Activated CD8-positive, alpha-beta T cell treated with anti-CD3 and anti-CD28 coated beads, Interleukin-2, amount 10 ng/mL, durations not matched to agents 7 days and 5 days (primary cell): ENCODE data around the gene EXT2. TPM values are rescaled to one million over a fixed set of nuclear protein-coding genes. Genes with fewer than 3 reads are reported as not detected.

Experiments used
- ATAC-seq: fragments of 150-1000 bp; cut with Tn5 transposase; one replicate; pipeline ENCODE4 v1.10.0; 2021; ENCODE audit warnings: moderate library complexity
- CTCF ChIA-PET: fragments of 350-600 bp; sonication (Branson Sonifier 250); formaldehyde crosslinking; loops from one replicate; lab custom pipeline; 2021; ENCODE audit warnings: antibody characterized with exemption; lab: Charles Lee
- POLR2A ChIA-PET: fragments of 350-600 bp; sonication (Branson Sonifier 250); formaldehyde crosslinking; loops from one replicate; lab custom pipeline; 2021; ENCODE audit warnings: antibody characterized with exemption; lab: Charles Lee
- DNase-seq: peaks from one replicate; pipeline ENCODE4 v3.0.0-alpha.2; 2020
- H3K27ac Mint-ChIP-seq: one replicate; pipeline ENCODE4 v1.8.0; 2021; ENCODE audit warnings: mild to moderate bottlenecking, mixed read lengths
- H3K27me3 Mint-ChIP-seq: one replicate; pipeline ENCODE4 v1.8.0; 2021; ENCODE audit warnings: low read depth, mixed read lengths
- H3K36me3 Mint-ChIP-seq: one replicate; pipeline ENCODE4 v1.8.0; 2021; ENCODE audit warnings: low read depth, mixed read lengths
- H3K4me1 Mint-ChIP-seq: one replicate; pipeline ENCODE4 v1.8.0; 2021; ENCODE audit warnings: low read depth, mixed read lengths
- H3K4me3 Mint-ChIP-seq: one replicate; pipeline ENCODE4 v1.8.0; 2021; ENCODE audit warnings: mild to moderate bottlenecking, mixed read lengths
- H3K9me3 Mint-ChIP-seq: one replicate; pipeline ENCODE4 v1.8.0; 2022; ENCODE audit warnings: mixed read lengths; ENCODE audit not compliant: insufficient read depth
- total RNA-seq, 2 experiments: library from RNA; stranded (reverse); gene quantifications; one replicate each; pipeline ENCODE4 v1.2.3, GENCODE V29; 2021

Gene EXT2
- total RNA-seq, 2 experiments from 2014 or later, result 18.4 to 22.5 TPM

DNA sequence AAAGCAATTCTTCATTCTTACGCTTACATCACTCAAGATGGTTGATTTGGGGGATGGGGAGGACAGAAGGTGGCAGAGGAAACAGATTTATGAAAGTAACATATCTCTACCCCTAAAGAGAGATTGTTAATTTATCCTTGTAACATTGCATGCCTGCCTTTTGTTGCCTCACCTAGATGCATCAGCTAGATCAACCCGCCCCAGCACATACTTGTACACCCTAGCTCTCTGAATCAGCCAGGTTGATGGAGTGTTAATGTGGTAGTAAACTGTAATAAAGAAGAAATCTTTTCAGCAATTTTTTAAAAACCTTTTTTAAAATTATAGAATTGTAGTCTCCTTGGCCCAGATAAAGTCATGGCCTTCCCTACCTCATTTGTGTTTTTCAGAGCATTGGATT, 51.5 kb downstream of the EXT2 start:
- no peak overlapping the region for H3K27ac Mint-ChIP-seq
- ATAC-seq (no peak), DNase-seq (no peak)
- CTCF ChIA-PET, result no interaction called here
- no peaks in the 10 kb centered on the region for H3K4me1 Mint-ChIP-seq
- H3K9me3 Mint-ChIP-seq, result no peaks in the 10 kb centered on the region
- H3K4me3 Mint-ChIP-seq, result no peak overlapping the region
- H3K27me3 Mint-ChIP-seq, result no peaks in the 10 kb centered on the region
- POLR2A ChIA-PET, result no interaction called here
- peaks cover 25% of the 10 kb centered on the region for H3K36me3 Mint-ChIP-seq

DNA sequence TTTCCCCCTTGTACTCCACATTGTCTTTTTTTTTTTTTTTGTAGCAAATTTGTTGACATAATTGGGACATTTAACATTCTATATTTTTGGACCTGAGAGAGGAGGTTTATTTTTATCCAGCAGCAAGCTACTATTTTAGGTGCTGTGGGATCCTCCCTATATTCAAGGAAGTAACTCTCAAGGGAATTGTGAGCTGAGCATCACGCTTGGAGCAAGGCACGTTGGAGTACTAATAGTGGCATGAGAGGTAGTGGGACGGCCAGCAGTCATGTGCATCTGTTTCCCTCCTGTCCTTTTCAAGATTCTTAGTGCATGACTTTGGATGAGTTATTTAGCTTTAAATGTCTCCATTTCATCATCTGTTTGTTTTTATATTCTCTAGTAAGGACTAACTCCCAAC, 52.3 kb downstream of the EXT2 start:
- POLR2A ChIA-PET, result no interaction called here
- ATAC-seq, result no peak

DNA sequence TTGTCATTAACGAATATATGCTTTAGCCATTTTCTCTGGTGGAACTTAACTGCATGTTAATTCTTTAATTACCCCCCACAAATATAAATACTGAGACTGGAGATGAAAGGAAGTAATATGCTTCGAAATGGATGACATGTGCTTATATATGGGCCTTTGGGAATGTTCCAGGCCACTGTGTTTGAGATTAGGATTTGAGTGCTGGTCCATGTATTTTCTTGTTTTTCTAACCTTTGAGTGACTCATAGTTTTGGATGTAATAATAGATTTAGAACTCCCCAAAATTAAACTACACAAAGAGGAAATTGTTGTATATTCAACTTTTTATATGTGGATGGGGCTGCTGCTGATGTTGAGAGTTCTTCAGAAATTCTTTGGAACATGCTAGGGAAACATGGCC, 54.2 kb downstream of the EXT2 start:
- Mint-ChIP-seq H3K27me3 (no peaks in the 10 kb centered on the region), H3K36me3 (peaks cover 35% of the 10 kb centered on the region), H3K9me3 (no peaks in the 10 kb centered on the region), H3K27ac (no peak overlapping the region), H3K4me3 (no peak overlapping the region), H3K4me1 (no peaks in the 10 kb centered on the region)
- POLR2A ChIA-PET, result no interaction called here
- ATAC-seq, result no peak
- DNase-seq, result no peak
- CTCF ChIA-PET, result no interaction called here

More for the DNA sequence above, 52.3 kb downstream of the EXT2 start:
- Mint-ChIP-seq H3K4me3 (no peak overlapping the region), H3K4me1 (no peaks in the 10 kb centered on the region), H3K36me3 (peaks cover 28% of the 10 kb centered on the region), H3K27ac (no peak overlapping the region), H3K27me3 (no peaks in the 10 kb centered on the region), H3K9me3 (no peaks in the 10 kb centered on the region)
- DNase-seq, result no peak
- CTCF ChIA-PET, result no interaction called here

DNA sequence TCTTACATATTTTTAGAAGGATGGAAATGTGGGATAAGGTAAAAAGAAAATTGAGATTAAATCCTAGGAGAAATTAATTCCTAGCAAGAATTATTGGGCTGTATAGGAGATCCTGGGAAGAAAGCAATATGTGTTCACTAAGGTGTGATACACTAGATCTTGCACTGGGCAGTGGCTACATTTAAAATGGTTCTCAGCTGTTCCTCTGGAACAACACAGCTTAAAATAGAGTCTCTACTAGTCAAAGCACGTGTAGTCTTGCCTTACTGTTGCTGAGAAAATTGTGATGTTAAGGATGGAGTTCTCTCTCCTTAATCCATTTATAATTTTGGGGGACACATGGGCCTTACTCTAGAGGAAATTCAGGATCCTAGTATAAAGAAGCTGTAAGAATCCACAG, 54.9 kb downstream of the EXT2 start:
- Mint-ChIP-seq H3K27ac (no peak overlapping the region), H3K4me1 (no peaks in the 10 kb centered on the region), H3K36me3 (peaks cover 31% of the 10 kb centered on the region), H3K4me3 (no peak overlapping the region), H3K9me3 (no peaks in the 10 kb centered on the region), H3K27me3 (no peaks in the 10 kb centered on the region)
- CTCF ChIA-PET, result interaction anchor here (1.6 kb wide), 1 partner anchor 17 kb away, joined by 5 read pairs; no protein-coding TSS in a partner anchor
- no peak for DNase-seq
- POLR2A ChIA-PET, result no interaction called here
- ATAC-seq, result no peak

DNA sequence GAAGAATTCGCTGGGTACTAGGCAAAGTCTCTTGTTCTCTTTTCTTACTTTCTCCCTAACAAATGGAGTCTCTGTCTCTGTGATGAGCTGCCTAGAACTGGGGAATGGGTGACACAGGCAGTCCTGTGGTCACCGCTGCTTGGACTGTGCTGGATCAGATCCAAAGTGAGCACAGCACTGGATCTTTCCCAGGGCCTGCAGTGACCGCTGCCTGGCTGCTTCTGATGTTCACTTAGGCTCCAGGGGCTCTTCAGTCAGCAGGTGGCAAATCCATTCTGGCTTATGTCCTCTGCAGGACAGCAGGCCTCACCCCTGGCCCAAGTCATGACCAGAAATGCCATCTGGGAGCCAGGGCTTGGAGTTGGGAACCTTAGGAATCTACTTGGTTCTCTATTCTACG, 61.5 kb downstream of the EXT2 start:
- peaks cover 8% of the 10 kb centered on the region for H3K9me3 Mint-ChIP-seq
- H3K4me1 Mint-ChIP-seq, result peaks cover 14% of the 10 kb centered on the region
- no peaks in the 10 kb centered on the region for H3K27me3 Mint-ChIP-seq
- H3K36me3 Mint-ChIP-seq, result peaks cover 26% of the 10 kb centered on the region
- CTCF ChIA-PET, result interaction anchor here (1.1 kb wide), 1 partner anchor 47 kb away, joined by 3 read pairs; no protein-coding TSS in a partner anchor
- DNase-seq (no peak), ATAC-seq (no peak)
- no peak overlapping the region for H3K27ac Mint-ChIP-seq
- H3K4me3 Mint-ChIP-seq, result no peak overlapping the region
- POLR2A ChIA-PET, result no interaction called here

DNA sequence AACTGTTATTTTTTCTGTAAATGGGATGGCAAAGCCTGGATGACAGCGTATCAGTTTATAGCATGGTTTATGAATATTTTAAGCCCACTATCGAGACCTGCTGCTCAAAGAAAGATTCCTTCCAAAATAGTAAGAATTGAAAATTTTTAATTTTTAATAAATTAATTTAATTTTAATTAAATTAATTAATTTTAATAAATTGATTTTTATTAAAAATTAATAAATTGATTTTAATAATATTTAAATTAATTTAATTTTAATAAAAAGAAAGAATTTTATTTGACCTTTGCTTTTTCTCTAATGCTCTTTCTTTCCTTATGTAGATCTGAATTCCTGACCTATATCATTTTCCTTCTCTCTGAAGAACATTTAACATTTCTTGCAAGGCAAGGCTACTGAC, 62.9 kb downstream of the EXT2 start:
- Mint-ChIP-seq H3K27ac (no peak overlapping the region), H3K36me3 (peaks cover 22% of the 10 kb centered on the region), H3K9me3 (peaks cover 8% of the 10 kb centered on the region), H3K4me1 (peaks cover 14% of the 10 kb centered on the region), H3K4me3 (no peak overlapping the region), H3K27me3 (no peaks in the 10 kb centered on the region)
- ChIA-PET CTCF (no interaction called here), POLR2A (no interaction called here)
- no peak for DNase-seq
- ATAC-seq, result no peak

DNA sequence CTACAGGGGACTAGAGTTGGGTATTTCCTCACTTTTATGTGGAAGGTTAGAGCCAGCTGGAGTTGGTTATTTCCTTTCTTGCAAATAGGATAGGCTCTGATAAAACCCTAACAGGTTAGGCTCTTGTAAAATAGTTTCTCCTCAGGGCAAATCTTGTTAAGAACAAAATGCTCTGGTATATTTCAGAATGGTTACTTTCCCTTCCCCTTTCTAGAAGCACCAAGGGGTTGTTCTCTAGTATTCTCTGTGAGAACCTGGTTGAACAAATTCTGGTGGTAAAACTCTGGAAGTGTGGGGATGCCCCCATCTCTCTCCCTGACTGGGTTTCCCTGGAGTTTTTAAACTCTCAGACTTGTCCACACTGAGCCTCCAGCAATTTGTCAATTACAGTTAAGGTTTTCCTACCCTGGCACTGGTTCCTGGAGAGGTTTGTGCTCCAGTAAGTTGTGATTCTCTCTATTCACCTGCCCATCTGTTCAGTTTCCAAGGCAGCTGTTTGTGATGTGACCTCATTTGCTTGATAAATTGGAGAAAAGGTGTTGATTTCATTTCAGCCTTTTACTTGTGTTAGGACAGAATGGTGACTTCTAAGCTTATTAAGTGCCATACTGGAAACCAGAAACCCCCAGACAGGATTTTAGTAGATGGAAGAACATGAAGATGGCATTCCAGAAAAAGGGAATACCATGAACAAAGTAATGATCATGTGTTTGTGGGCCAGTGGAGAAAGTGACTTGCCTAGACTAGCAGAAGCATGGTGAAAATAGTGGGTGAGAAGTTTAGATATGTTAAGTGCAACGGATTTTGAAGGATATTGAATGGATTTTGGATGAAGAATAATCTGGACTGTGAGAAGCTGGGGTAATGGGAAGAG, 64.6 kb downstream of the EXT2 start:
- H3K4me3 Mint-ChIP-seq, result no peak overlapping the region
- H3K4me1 Mint-ChIP-seq, result peaks cover 14% of the 10 kb centered on the region
- ChIA-PET CTCF (no interaction called here), POLR2A (no interaction called here)
- peaks cover 8% of the 10 kb centered on the region for H3K9me3 Mint-ChIP-seq
- peaks cover 15% of the 10 kb centered on the region for H3K36me3 Mint-ChIP-seq
- no peaks in the 10 kb centered on the region for H3K27me3 Mint-ChIP-seq
- ATAC-seq (no peak), DNase-seq (no peak)
- no peak overlapping the region for H3K27ac Mint-ChIP-seq

DNA sequence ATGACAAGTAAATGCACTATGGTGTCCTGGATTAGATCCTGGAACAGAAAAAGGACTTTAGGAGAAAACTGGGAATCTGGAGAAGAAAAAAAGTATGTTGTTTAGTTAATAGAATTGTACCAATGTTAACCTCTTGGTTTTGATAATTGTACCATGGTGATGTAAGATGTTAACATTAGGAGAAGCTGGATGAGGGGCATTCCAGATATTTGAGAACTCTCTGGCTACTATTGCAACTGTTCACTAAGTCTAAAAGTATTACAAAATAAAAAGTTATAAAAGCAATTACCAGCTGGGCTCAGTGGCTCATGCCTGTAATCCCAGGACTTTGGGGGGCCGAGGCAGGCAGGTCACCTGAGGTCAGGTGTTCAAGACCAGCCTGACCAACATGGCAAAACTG, 66.5 kb downstream of the EXT2 start:
- H3K9me3 Mint-ChIP-seq, result peaks cover 8% of the 10 kb centered on the region
- POLR2A ChIA-PET, result interaction anchor here (0.7 kb wide), 1 partner anchor 8 kb away, joined by 6 read pairs; no protein-coding TSS in a partner anchor
- DNase-seq (no peak), ATAC-seq (no peak)
- no peak overlapping the region for H3K4me3 Mint-ChIP-seq
- H3K4me1 Mint-ChIP-seq, result peaks cover 14% of the 10 kb centered on the region
- CTCF ChIA-PET, result no interaction called here
- no peak overlapping the region for H3K27ac Mint-ChIP-seq
- H3K27me3 Mint-ChIP-seq, result no peaks in the 10 kb centered on the region
- peaks cover 12% of the 10 kb centered on the region for H3K36me3 Mint-ChIP-seq

DNA sequence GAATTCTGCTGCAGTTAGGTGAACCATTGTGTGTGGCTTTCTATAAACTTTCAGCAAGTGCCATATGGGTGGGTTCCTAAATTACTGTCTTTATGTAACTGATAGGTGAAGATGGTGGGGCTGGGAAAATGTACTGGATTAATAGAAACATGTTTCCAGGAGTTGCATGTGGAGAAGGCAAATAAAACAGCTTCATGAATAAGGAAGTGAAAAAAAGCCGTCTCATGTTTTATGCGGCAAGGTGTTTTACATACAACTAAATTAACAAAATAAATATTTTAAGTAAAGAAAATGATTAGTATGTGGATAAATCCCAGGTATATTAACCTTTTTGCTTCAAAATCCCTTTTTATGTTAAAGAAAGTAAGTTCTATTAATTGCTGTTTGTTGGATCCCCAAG, 67.2 kb downstream of the EXT2 start:
- H3K9me3 Mint-ChIP-seq, result peaks cover 8% of the 10 kb centered on the region
- H3K27ac Mint-ChIP-seq, result no peak overlapping the region
- ATAC-seq (no peak), DNase-seq (no peak)
- CTCF ChIA-PET, result no interaction called here
- no peaks in the 10 kb centered on the region for H3K27me3 Mint-ChIP-seq
- peaks cover 12% of the 10 kb centered on the region for H3K36me3 Mint-ChIP-seq
- peaks cover 14% of the 10 kb centered on the region for H3K4me1 Mint-ChIP-seq
- H3K4me3 Mint-ChIP-seq, result no peak overlapping the region
- POLR2A ChIA-PET, result no interaction called here

DNA sequence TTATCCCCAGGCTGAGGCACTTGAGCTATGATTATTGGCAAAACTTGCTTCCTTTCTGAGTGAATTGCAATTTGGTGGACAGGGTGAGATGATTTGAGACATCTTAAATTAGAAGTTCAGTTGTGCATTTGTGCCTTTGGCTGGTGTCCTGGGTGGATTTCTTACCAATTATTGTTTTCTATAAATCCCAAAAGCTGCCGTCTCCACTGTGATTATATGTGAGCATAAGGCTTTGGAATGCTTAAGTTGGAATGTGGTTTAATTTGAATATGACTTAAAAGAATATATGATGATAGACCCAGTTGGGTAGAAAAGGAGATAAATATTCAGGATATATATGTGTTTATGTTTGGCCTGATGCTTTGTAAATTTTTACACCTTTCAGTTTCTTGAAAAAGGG, 70.0 kb downstream of the EXT2 start:
- Mint-ChIP-seq H3K9me3 (no peaks in the 10 kb centered on the region), H3K27ac (no peak overlapping the region), H3K36me3 (no peaks in the 10 kb centered on the region), H3K27me3 (no peaks in the 10 kb centered on the region), H3K4me3 (no peak overlapping the region), H3K4me1 (no peaks in the 10 kb centered on the region)
- ATAC-seq (no peak), DNase-seq (no peak)
- ChIA-PET POLR2A (no interaction called here), CTCF (interaction anchor here (1.2 kb wide), 1 partner anchor 55 kb away, joined by 3 read pairs; no protein-coding TSS in a partner anchor)

DNA sequence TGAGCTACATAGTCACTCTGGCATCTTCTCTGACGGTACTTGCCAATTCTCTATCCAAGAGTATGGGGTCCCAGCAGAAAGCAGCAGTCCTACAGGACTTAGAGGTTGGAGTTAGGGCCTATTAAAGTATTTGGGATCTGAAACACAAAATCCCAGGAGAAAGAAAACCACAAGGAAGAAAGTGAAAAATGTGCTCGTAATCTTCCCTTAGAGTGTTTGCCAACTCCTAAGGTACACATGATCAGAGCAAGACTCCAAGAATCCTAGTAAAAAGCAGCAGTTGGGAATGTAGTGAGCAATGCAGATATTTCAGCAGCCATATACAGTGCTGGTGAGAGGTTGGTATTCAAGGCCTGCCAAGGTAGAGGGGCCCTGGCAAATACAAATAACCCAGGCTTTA, 71.6 kb downstream of the EXT2 start:
- H3K4me1 Mint-ChIP-seq, result no peaks in the 10 kb centered on the region
- no peaks in the 10 kb centered on the region for H3K36me3 Mint-ChIP-seq
- POLR2A ChIA-PET, result no interaction called here
- CTCF ChIA-PET, result no interaction called here
- no peaks in the 10 kb centered on the region for H3K27me3 Mint-ChIP-seq
- H3K4me3 Mint-ChIP-seq, result no peak overlapping the region
- ATAC-seq (no peak), DNase-seq (no peak)
- no peaks in the 10 kb centered on the region for H3K9me3 Mint-ChIP-seq
- no peak overlapping the region for H3K27ac Mint-ChIP-seq

DNA sequence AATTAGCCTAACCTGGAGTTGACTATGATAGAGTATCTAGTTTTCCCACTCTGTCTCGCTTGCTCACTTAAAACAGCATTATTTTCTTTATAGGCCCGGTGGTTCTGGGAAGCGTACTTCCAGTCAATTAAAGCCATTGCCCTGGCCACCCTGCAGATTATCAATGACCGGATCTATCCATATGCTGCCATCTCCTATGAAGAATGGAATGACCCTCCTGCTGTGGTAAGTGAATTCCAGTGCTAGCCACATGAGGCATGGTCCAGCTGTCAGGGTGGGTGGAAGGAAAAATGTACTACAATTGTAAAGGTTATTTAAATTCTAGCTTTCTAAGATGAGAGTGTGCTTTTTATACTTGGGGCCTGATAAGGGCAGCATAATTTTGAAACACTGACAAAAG, 76.0 kb downstream of the EXT2 start:
- DNase-seq (no peak), ATAC-seq (no peak)
- no peaks in the 10 kb centered on the region for H3K9me3 Mint-ChIP-seq
- CTCF ChIA-PET, result no interaction called here
- H3K4me1 Mint-ChIP-seq, result no peaks in the 10 kb centered on the region
- no peak overlapping the region for H3K27ac Mint-ChIP-seq
- H3K36me3 Mint-ChIP-seq, result no peaks in the 10 kb centered on the region
- H3K27me3 Mint-ChIP-seq, result no peaks in the 10 kb centered on the region
- POLR2A ChIA-PET, result no interaction called here
- H3K4me3 Mint-ChIP-seq, result no peak overlapping the region
